K562 (cell line): ENCODE measurements around the gene PACRG.

Experiments used
- CTCF ChIP-seq, 3 experiments: IDR thresholded peaks in 2 of 3; conservative IDR thresholded peaks in 1 of 3; 2 replicates each; pipeline ENCODE4 v1.5.1; 2011 to 2012; ENCODE audit warnings: low read length in 3 of 3, mild to moderate bottlenecking in 3 of 3, control low read depth in 2 of 3, improper control_type of control experiment in 1 of 3, inconsistent platforms in 1 of 3, low read depth in 1 of 3, mixed read lengths in 1 of 3, moderate library complexity in 1 of 3; ENCODE audit not compliant: insufficient read depth in 2 of 3
- GABPA ChIP-seq: fragments of 200-800 bp; sonication (Bioruptor generic); conservative IDR thresholded peaks from 2 replicates; pipeline ENCODE4 v1.6.1; 2016; ENCODE audit warnings: low read depth, missing genetic modification characterization, missing compliant biosample characterization
- HOMEZ ChIP-seq: fragments of 250-450 bp; sonication (Bioruptor Pico); IDR thresholded peaks from 2 replicates; pipeline ENCODE4 v1.4.0; 2020; ENCODE audit warnings: mild to moderate bottlenecking, moderate library complexity
- TAF1 ChIP-seq: IDR thresholded peaks from 2 replicates; pipeline ENCODE4 v1.6.1; 2011; ENCODE audit warnings: mild to moderate bottlenecking, low read length, moderate library complexity; ENCODE audit not compliant: insufficient read depth, control insufficient read depth, severe bottlenecking; ENCODE audit errors: extremely low read depth
- TCF7 ChIP-seq: sonication (generic); IDR thresholded peaks from 2 replicates; pipeline ENCODE4 v1.6.1; 2016; ENCODE audit warnings: antibody characterized with exemption, borderline replicate concordance
- TFAP4 ChIP-seq: sonication (generic); formaldehyde crosslinking; IDR thresholded peaks from 2 replicates; pipeline ENCODE4 v1.8.0; 2022; ENCODE audit warnings: missing genetic modification reagents, mild to moderate bottlenecking, moderate library complexity, borderline replicate concordance
- YBX1 ChIP-seq: fragments of 450-650 bp; IDR thresholded peaks from 2 replicates; pipeline ENCODE4 v1.7.1; 2016; ENCODE audit warnings: mild to moderate bottlenecking
- ZBTB40 ChIP-seq, 2 experiments: fragments of 450-650 bp in 1 of 2; sonication (generic) in 1 of 2; formaldehyde crosslinking in 1 of 2; IDR thresholded peaks; 2 replicates each; pipeline versions ENCODE4 v1.7.1 to v1.9.0; 2016 to 2022; ENCODE audit warnings: inconsistent platforms in 1 of 2, mild to moderate bottlenecking in 1 of 2, missing genetic modification reagents in 1 of 2

- no peak for TF ChIP-seq HOMEZ
- TF ChIP-seq ZBTB40 (IDR thresholded peaks at IDR 0.05), result no peak
- no peak for TF ChIP-seq ZBTB40 (CRISPR knock-in tag; IDR thresholded peaks at IDR 0.05)
- no peak for TF ChIP-seq GABPA (tag)
- TF ChIP-seq TFAP4 (CRISPR knock-in tag), result no peak
- no peak for TF ChIP-seq TCF7
- no peak for TF ChIP-seq CTCF (IDR thresholded peaks at IDR 0.05 in 2 of 3, conservative IDR thresholded peaks at IDR 0.05 in 1 of 3; ENCODE audit: insufficient read depth in 2 of 3, low read depth in 1 of 3, low read length in 3 of 3)
- no peak for TF ChIP-seq YBX1
- no peak for TF ChIP-seq TAF1
Observed at GRCh38 chr6:163254341-163254835, 526.6 kb downstream of the PACRG start.
